ENCODE results near the gene WNT5A.

WNT5A gene

GRCh38 chr3:55484801-55485791, 2.0 kb downstream of the WNT5A start (continued):
- TF ChIP-seq PRDM2 (tag by site-specific recombination; IDR thresholded peaks at IDR 0.05; ENCODE audit: borderline replicate concordance): no peak
- TF ChIP-seq ZNF239 (tag by site-specific recombination; IDR thresholded peaks at IDR 0.05): no peak
- TF ChIP-seq REPIN1 (tag by site-specific recombination; IDR thresholded peaks at IDR 0.05; ENCODE audit: low read depth): no peak
- no peak for TF ChIP-seq ZNF426 (tag by site-specific recombination; IDR thresholded peaks at IDR 0.05)
- no peak for TF ChIP-seq WT1 (tag by site-specific recombination; IDR thresholded peaks at IDR 0.05)
- TF ChIP-seq ZBTB49 (tag by site-specific recombination; IDR thresholded peaks at IDR 0.05; ENCODE audit: low read depth): no peak
- TF ChIP-seq ZNF311 (tag by site-specific recombination; IDR thresholded peaks at IDR 0.05; ENCODE audit: borderline replicate concordance): no peak
- TF ChIP-seq ZNF133 (tag by site-specific recombination; IDR thresholded peaks at IDR 0.05): no peak
- TF ChIP-seq ZNF701 (tag by site-specific recombination; IDR thresholded peaks at IDR 0.05): no peak
- peak; percentile 75; the same call in 1 of the 2 replicates for TF ChIP-seq ZNF2 (tag by site-specific recombination; IDR thresholded peaks at IDR 0.05)
- no peak for TF ChIP-seq ZNF354C (tag by site-specific recombination; IDR thresholded peaks at IDR 0.05; ENCODE audit: borderline replicate concordance, low read depth)
- peak; percentile 34; the same call in 1 of the 2 replicates for TF ChIP-seq ZNF76 (tag by site-specific recombination; IDR thresholded peaks at IDR 0.05; ENCODE audit: borderline replicate concordance, low read depth)
- peak; percentile 60; the same call in 1 of the 2 replicates for TF ChIP-seq ZNF423 (tag by site-specific recombination; IDR thresholded peaks at IDR 0.05)
- no peak for TF ChIP-seq ZNF292 (tag by site-specific recombination; IDR thresholded peaks at IDR 0.05; ENCODE audit: borderline replicate concordance, low read depth)
- TF ChIP-seq ZNF660 (tag by site-specific recombination; IDR thresholded peaks at IDR 0.05): no peak
- no peak for TF ChIP-seq ZNF148 (tag by site-specific recombination; IDR thresholded peaks at IDR 0.05; ENCODE audit: borderline replicate concordance)
- TF ChIP-seq ZNF140 (tag by site-specific recombination; IDR thresholded peaks at IDR 0.05): no peak
- no peak for TF ChIP-seq ZNF777 (tag by site-specific recombination; IDR thresholded peaks at IDR 0.05; ENCODE audit: borderline replicate concordance)
- no peak for TF ChIP-seq ZNF548 (tag by site-specific recombination; IDR thresholded peaks at IDR 0.05)
- no peak for TF ChIP-seq GFI1B (tag by site-specific recombination; IDR thresholded peaks at IDR 0.05)
- TF ChIP-seq ZNF549 (tag by site-specific recombination; IDR thresholded peaks at IDR 0.05): no peak
- no peak for TF ChIP-seq MYNN (tag by site-specific recombination; IDR thresholded peaks at IDR 0.05; ENCODE audit: borderline replicate concordance)
- no peak for TF ChIP-seq SP3 (tag by site-specific recombination; IDR thresholded peaks at IDR 0.05)
- TF ChIP-seq ZNF404 (tag by site-specific recombination; IDR thresholded peaks at IDR 0.05): no peak
- no peak for TF ChIP-seq ZNF639 (tag by site-specific recombination; IDR thresholded peaks at IDR 0.05)
- TF ChIP-seq ZNF776 (tag by site-specific recombination; IDR thresholded peaks at IDR 0.05; ENCODE audit: borderline replicate concordance): no peak

All from HEK293 (cell line).